Activated CD4-positive, alpha-beta T cell treated with anti-CD3 and anti-CD28 coated beads for 1 hour (primary cell): Measurements from ENCODE around the gene SLC66A1.

Experiments used
- DNase-seq: peaks from one replicate; pipeline ENCODE4 v3.0.0-alpha.2; 2020

The SLC66A1 gene

DNA sequence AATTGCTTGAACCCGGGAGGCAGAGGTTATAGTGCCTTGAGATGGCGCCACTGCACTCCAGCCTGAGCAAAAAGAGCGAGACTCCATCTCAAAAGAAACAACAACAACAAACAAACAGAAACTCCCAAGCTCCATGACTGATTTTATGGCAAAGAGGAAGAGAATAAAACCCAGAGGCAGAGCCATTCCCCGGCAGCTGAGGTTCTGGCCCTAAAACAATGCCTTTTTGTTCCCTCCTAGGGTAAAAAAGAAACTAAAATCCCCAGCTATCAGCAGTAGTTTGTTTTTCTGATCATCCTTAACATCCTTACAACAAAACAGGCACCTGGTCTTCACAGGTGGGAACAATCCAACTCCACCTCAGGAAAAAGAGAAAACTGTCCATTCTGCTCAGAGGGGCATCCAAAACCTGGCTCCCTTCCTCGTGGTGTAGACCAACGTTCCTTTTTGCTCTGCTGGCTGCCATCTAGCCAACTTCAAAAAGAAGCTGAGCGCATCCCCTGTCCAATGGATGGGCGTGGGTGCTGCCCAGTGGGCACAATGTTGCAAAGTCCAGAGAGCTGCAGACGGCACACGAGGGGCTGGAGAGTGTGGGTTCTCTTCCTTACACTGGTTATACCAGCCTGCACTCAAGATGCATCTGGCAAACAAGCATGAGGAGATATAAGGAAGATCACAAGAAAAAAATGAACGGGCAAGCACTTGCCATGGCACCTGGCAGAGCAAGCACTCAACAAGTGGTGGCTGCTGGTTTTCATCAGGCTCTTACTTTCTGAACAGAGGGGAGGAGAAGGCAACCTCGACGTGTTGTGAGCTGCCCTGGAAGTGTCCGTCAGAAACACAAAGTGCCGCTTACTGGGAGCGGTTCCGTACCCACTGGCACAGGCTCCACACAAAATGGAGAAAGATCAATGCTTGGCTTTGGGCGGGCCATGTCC is 54.7 kb downstream of the SLC66A1 start:
- no peak for DNase-seq

GRCh38 chr1:19367584-19368041 is 55.5 kb downstream of the SLC66A1 start:
- no peak for DNase-seq

- no peak for DNase-seq
Measured at GRCh38 chr1:19368050-19368449, 55.9 kb downstream of the SLC66A1 start.

DNA sequence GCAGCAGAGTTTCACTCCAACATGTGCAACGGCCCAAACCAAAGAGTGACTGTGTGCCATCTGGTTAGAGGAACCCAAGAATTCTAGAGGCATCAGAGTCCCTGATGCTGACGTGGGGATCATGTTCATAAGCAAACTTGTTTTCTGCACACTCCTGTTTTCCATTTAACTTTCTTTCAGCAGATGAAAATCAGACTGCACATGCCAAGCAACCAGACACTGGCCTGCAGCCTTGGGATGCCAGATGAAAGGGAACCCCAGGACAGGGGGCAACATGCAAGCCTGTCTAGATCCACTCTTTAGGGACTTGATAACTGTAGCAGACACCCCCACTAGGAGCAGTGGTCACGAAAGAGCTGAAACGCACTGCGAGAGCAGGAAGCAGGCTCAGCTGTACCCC is 56.8 kb downstream of the SLC66A1 start:
- DNase-seq: no peak

GRCh38 chr1:19369396-19370090 is 57.4 kb downstream of the SLC66A1 start:
- no peak for DNase-seq

DNA sequence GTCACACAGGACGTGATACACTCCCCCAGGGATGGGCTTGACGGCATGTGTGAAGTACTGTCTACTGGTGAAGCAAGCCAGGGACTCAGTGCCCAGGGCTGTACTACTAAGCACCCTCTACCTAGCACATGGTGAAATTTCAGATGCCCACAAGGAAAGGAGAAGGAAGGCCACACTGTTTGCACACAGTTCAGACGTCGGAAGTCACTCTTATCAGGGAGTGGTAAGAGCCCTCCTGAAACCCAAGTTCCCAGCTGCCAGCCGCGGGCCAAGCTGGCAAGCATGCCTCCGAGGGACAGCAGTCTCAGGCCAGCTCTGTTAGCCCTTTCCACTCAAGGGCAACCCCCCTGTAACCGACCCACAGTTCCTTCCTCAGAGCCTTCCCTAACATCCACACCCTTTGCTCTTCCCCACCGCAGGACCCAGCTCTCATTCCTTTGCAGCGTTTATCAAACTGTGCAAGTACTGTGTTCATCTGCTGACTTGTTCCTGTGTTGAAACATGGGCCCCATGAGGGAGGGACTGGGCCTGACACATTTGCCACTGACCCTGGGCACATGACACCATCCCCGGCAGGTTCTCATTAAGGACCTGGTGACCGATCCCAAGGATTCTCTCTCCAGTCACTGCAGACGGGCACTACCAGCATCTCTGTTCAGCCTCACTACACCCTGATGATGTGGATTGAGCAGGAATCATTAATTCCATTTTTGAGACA is 58.5 kb downstream of the SLC66A1 start:
- no peak for DNase-seq

DNA sequence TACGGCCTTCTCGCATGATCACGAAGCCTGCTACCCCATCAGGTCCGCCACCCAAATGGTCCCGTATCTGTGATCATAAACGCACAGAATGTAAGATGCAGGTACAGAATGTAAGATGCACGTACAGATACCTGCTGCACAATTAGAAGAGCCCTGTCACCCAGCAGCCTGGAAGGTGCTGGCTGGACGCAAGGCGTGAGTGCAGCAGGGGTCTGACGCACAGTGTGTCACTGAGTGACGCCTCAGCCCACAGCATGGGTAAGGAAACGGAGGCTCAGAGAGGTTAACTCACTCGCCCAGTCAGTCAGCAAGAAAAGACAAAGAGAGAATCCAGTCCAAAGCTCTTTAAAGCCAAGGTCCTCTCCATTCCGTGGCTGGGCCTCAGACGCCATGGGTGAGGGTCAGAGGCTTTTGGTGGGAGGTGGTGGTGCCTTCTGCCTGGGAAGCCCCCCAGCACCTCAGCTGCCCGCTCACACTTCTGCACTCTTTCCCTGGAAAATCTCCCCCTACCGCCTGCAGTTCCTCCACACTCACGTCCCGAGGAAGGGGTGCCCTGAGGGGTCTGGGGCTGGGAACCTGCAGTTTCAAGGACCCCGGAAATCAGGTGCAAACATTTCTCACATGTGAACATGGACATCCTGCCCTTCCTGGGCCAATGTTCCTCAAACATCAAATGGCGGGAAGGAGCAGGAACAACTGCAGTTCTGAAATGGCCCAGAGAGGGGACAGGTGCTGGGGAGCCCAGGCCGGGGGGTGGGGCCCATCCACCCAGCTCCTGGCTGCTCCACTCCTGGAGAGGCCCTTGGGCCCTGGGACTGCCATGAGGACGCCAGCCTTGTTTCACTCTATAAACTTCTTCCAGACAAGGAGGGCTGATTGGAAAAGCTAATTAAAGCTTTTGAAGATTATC is 59.4 kb downstream of the SLC66A1 start:
- DNase-seq: no peak

- DNase-seq: no peak
Measured at GRCh38 chr1:19372136-19372514, 60.0 kb downstream of the SLC66A1 start.

DNA sequence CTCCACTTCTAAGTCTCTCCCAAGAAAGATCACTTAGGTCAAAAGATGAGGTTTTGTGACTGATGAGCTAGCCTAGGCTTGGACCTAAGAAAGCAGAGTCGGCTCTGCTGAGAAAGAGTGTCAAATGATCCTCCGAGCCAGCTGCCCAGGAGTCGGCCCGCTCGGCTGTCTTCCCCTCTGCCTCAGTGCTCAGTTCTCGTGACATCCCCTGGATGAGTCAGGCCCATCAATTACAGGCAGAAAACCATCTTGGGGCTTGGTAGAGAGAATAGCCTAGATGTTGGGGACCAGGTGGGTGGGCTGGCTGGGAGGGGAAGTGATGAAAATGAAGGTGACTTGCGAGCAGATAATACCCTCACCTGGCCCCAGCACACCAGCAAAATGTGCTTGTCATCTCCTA is 60.5 kb downstream of the SLC66A1 start:
- DNase-seq: no peak

DNA sequence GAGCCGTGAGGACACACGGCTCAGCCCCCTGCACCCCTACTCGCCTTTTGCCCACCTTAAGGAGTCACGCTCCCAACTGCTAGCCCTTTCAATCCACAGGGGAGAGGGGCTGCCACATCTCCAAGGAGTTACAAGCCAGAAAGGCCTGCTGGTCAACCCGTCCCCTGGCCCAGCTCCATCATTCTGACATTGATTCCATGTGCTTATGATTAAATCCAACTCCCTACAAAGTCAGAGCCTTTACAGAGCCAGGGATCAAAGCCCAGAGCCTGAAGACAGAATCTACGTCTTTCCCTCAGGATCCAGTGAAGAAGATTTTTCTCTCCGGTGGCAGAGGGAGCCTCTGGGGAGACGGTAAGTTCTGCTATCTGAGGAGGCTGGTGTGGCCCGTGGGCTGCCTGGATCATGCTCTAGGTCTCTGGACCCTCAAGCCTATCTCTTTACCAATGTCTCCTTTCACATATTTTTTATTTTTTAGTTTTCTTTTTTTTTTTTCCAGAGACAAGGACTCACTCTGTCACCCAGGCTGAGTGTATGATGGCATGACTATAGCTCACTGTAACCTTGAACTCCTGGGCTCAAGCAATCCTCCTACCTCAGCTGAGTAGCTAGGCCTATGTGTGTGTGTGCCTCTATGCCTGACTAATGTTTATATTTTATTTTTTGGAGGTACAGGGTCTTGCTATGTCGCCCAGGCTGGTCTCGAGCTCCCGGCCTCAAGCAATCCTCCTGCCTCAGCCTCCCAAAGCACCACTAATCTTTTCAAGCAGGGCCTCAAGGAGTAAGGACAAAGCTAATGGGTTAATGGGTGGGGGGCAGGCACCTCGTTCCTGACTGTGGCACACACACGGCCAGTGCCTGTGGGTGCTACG is 61.3 kb downstream of the SLC66A1 start:
- no peak for DNase-seq

DNA sequence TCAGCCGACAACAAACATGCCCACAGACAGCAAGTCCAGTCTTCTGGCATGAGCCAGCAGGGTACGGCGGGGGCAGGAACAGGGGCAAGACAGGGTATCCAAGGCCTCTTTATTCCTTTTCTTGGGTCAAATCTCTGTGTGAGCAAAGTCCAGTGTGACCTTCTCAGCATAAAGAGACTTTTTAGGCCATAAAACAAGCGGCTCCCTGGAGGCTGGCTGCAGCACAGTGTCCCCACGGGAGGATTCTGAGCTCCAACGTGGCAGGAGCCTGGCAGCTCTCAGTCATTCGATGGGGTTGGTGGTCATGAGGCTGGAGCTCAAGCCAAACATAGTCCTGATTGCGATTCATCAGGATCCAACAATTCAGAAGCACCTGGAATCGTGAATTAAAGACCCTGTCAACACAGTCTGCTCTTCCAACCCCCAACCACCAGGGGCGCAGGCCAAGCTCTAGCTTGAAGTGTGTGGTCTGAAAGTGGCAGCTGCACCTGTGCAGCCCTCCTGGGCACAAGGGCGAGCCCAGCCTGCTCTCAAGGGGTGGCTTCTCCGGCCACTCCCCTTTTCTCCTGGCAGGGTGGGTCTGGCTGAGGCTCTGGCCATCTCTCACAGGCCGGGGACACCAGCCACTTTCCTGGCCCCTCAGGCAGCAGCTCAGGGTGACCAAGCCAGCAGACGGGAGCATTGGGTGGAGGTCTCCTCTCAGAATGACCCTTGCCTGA is 62.1 kb downstream of the SLC66A1 start:
- DNase-seq: no peak

GRCh38 chr1:19374926-19375325 is 62.8 kb downstream of the SLC66A1 start:
- no peak for DNase-seq

DNA sequence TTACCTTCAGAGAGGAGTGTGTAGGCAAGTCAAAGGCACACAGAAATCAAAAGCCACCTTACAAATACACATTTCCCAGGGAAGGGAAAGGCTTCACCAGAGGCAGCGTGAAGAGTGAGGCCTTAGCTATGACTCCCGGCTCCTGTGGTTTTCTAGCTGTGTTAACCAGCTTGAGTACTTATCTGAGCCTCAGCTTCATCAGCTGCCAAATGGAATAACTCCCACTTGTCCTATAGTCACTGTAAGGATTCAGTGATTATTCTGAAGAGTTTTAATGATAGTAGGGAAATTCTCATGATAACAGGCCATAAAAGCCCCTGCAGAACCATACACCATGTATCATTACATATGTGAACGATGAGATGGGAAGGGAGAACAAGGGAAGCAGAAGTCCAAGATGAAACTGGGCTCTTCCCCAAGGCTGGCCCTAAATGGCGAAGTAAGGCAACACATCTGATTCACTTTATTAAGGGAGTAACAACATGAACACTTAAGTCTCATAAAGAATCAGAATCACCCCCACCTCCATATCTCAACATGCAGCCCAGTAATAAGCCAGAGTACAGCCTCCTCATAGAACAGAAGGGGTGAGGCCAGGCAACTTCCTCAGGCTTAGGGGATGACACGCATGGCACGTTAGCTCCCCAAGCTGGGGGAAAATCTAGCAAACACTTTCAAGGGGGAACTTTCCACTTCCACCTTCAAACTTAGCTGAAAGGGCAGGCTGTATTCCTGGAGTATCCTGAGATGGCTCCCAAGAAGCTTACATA is 63.7 kb downstream of the SLC66A1 start:
- DNase-seq: no peak

- no peak for DNase-seq
Measured at GRCh38 chr1:19376428-19377372, 64.6 kb downstream of the SLC66A1 start.

GRCh38 chr1:19377812-19378718 is 65.9 kb downstream of the SLC66A1 start:
- no peak for DNase-seq
